Osteocyte (in vitro differentiated cells): ENCODE data around the gene DLGAP5. TPM values are rescaled to one million over a fixed set of nuclear protein-coding genes. Genes with fewer than 3 reads are reported as not detected.

ENCODE experiments used
- DNase-seq: peaks from one replicate; pipeline ENCODE4 v3.0.0; 2021; ENCODE audit warnings: mixed read lengths; ENCODE audit not compliant: unreplicated experiment; ENCODE audit errors: extremely low spot score
- H3K27ac Mint-ChIP-seq: one replicate; pipeline ENCODE4 v1.8.0; 2021; ENCODE audit warnings: mild to moderate bottlenecking, mixed read lengths; ENCODE audit not compliant: unreplicated experiment
- H3K27me3 Mint-ChIP-seq: one replicate; pipeline ENCODE4 v1.8.0; 2021; ENCODE audit warnings: mixed read lengths; ENCODE audit not compliant: unreplicated experiment
- H3K36me3 Mint-ChIP-seq: one replicate; pipeline ENCODE4 v1.8.0; 2021; ENCODE audit warnings: mixed read lengths; ENCODE audit not compliant: unreplicated experiment
- H3K4me1 Mint-ChIP-seq: one replicate; pipeline ENCODE4 v1.8.0; 2021; ENCODE audit warnings: mixed read lengths; ENCODE audit not compliant: unreplicated experiment
- H3K4me3 Mint-ChIP-seq: one replicate; pipeline ENCODE4 v1.8.0; 2021; ENCODE audit warnings: mild to moderate bottlenecking, moderate library complexity, mixed read lengths; ENCODE audit not compliant: unreplicated experiment
- H3K9me3 Mint-ChIP-seq: one replicate; pipeline ENCODE4 v1.8.0; 2021; ENCODE audit warnings: mixed read lengths; ENCODE audit not compliant: unreplicated experiment
- total RNA-seq: library from RNA; stranded (reverse); gene quantifications from 2 replicates; pipeline ENCODE4 v1.2.1, GENCODE V29; 2021
- TF ChIP-seq, protein P1 (sequence below): fragments of 200-600 bp; sonication (generic); IDR thresholded peaks from 2 replicates; pipeline ENCODE4 v1.5.0; 2021; ENCODE audit warnings: antibody characterized with exemption, mild to moderate bottlenecking, moderate library complexity

Gene DLGAP5
- total RNA-seq, 1 donor from 2014 or later = 11.7 TPM

DNA sequence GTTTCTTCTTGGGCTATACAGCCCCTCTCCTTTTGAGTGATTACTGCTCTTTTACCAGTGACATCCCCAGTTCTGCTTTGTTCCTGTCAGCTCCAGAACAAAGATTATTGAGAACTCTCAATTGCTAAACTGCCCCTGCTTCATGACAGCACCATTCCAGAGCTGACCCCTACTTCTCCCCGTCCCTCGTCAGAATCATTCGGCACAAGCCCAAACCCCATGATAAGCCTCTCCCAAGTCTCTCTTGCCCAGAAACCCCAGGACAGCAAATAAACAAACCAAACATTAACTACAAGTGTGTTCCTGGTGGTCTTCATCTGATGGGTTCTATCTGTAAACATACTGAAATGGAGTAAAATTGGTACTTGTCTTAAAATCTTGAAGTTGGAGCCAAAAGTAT lies 9.3 kb upstream of the DLGAP5 start:
- Mint-ChIP-seq H3K4me1 (no peaks in the 10 kb centered on the region), H3K27ac (no peak overlapping the region), H3K36me3 (no peaks in the 10 kb centered on the region), H3K9me3 (no peaks in the 10 kb centered on the region), H3K27me3 (peaks cover 2% of the 10 kb centered on the region), H3K4me3 (no peak overlapping the region)
- TF ChIP-seq, protein P1, sequence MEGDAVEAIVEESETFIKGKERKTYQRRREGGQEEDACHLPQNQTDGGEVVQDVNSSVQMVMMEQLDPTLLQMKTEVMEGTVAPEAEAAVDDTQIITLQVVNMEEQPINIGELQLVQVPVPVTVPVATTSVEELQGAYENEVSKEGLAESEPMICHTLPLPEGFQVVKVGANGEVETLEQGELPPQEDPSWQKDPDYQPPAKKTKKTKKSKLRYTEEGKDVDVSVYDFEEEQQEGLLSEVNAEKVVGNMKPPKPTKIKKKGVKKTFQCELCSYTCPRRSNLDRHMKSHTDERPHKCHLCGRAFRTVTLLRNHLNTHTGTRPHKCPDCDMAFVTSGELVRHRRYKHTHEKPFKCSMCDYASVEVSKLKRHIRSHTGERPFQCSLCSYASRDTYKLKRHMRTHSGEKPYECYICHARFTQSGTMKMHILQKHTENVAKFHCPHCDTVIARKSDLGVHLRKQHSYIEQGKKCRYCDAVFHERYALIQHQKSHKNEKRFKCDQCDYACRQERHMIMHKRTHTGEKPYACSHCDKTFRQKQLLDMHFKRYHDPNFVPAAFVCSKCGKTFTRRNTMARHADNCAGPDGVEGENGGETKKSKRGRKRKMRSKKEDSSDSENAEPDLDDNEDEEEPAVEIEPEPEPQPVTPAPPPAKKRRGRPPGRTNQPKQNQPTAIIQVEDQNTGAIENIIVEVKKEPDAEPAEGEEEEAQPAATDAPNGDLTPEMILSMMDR = no peak
- no peak for DNase-seq

DNA sequence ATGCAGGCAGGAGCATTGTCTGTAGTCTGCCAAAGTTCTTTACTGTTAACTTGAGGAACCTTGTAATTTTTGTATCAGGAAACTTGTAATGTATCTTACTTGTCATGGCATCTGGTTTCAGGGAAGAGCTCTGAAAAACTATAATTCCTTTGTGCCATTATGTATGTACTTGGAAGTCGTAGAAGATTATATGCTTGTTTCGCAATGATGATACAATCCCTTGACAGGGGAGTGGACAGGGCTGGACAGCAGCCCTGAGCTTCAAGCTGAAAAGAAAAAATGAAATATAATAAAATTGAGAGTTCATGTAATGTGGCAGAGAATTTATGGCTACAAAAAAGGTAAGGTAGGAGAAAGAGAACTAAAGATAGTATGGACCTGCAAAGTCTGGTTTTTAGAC lies 7.4 kb upstream of the DLGAP5 start:
- no peak for DNase-seq
- TF ChIP-seq, protein P1 = no peak

DNA sequence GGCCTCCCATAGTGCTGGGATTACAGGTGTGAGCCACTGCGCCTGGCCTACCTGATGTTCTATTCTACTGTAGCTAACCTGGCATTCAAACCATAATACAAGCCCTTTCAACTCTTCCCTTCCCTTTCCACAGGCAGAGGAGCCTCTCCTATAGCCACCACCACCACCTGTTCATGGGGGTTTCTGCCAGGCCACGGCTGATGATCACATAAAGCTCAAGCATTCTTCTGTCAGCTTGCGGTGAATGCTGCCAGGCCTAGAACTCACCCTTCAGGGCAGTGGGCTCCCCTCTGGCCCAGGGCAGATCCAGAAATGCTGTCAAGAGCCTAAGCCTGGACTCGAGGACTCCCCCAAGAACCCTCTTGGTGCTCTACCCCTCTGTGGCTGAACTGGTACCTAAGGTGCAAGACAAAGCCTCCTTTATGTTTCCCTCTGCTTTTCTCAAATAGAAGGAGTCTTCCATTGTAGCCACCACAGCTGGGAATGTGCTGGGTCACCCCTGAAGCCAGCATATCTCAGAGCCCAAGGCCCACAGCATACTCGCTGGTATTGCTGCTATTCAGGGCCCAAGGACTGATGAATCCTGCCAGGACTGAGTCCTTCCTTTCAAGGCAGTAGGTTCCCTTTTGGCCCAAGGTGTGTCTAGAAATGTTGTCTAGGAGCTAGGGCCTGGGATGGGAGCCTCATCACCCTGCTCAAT lies 3.4 kb upstream of the DLGAP5 start:
- no peak for DNase-seq
- Mint-ChIP-seq H3K36me3 (no peaks in the 10 kb centered on the region), H3K27me3 (peaks cover 2% of the 10 kb centered on the region), H3K9me3 (peaks cover 9% of the 10 kb centered on the region), H3K4me3 (no peak overlapping the region), H3K27ac (no peak overlapping the region), H3K4me1 (peaks cover 15% of the 10 kb centered on the region)
- TF ChIP-seq, protein P1 = no peak

More for the DNA sequence above, 7.4 kb upstream of the DLGAP5 start:
- H3K4me3 Mint-ChIP-seq = no peak overlapping the region
- no peaks in the 10 kb centered on the region for H3K9me3 Mint-ChIP-seq
- no peak overlapping the region for H3K27ac Mint-ChIP-seq
- H3K4me1 Mint-ChIP-seq = no peaks in the 10 kb centered on the region
- H3K27me3 Mint-ChIP-seq = peaks cover 2% of the 10 kb centered on the region
- no peaks in the 10 kb centered on the region for H3K36me3 Mint-ChIP-seq

DNA sequence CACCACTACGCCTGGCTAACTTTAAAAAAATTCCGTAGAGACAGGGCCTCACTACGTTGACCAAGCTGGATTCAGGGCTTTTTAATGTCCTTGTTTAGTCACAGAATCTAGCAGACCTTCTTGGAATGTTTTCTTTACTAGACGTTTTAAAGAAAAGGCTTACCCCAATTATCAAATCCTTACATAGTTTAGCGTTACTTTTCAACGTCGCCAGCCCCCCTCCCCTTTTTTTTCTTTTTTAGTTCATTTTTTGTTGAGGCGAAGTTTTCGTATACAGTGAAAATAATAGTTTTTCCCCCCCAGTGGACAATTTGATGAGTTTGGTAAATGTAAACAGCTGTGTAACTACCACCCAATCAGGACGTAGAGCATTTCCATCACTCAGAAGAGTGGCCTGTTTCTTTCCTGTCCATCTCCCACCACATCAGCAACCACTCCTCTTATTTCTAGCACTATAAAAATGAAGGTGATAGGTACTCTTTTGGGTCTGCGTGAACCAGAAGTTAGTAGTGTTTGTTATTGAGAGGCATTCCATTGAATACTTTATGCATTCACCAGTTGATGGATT lies 753 bp upstream of the DLGAP5 start:
- Mint-ChIP-seq H3K27ac (peak overlapping the region; percentile 42), H3K36me3 (no peaks in the 10 kb centered on the region), H3K9me3 (peaks cover 9% of the 10 kb centered on the region), H3K4me3 (peak overlapping the region; percentile 98), H3K27me3 (no peaks in the 10 kb centered on the region), H3K4me1 (peaks cover 31% of the 10 kb centered on the region)
- DNase-seq = no peak
- TF ChIP-seq, protein P1 = no peak

DNA sequence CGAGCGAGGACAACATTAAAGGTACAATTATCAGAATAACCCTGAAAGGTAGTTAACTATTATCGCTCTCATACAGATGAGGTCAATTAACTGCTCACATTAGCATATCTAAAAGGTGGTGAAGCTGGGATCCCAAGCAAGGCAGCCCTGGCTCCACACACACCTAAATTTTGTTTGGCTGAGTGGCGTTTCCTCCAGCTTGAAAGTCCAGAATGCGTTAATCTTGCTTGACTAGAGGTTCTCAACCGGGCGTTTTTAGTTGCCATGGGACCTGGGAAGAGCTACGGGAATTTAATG lies 531 bp downstream of the DLGAP5 start:
- peaks cover 9% of the 10 kb centered on the region for H3K9me3 Mint-ChIP-seq
- peaks cover 31% of the 10 kb centered on the region for H3K4me1 Mint-ChIP-seq
- H3K4me3 Mint-ChIP-seq = peak overlapping the region; percentile 98
- H3K27me3 Mint-ChIP-seq = no peaks in the 10 kb centered on the region
- H3K36me3 Mint-ChIP-seq = no peaks in the 10 kb centered on the region
- TF ChIP-seq, protein P1 = no peak
- no peak overlapping the region for H3K27ac Mint-ChIP-seq
- DNase-seq = no peak
